GM12892 (cell line): Measurements from ENCODE around the gene CNTFR.

ENCODE experiments used
- POLR2A ChIP-seq: IDR thresholded peaks from 2 replicates; pipeline ENCODE4 v1.6.1; 2011; ENCODE audit warnings: low read depth, low read length, control low read depth
- POLR2AphosphoS5 ChIP-seq: IDR thresholded peaks from 2 replicates; pipeline ENCODE4 v1.6.1; 2011; ENCODE audit warnings: low read depth, low read length, control low read depth
- TAF1 ChIP-seq: IDR thresholded peaks from 2 replicates; pipeline ENCODE4 v1.6.1; 2011; ENCODE audit warnings: low read depth, mild to moderate bottlenecking, control low read depth, low read length, borderline replicate concordance

DNA sequence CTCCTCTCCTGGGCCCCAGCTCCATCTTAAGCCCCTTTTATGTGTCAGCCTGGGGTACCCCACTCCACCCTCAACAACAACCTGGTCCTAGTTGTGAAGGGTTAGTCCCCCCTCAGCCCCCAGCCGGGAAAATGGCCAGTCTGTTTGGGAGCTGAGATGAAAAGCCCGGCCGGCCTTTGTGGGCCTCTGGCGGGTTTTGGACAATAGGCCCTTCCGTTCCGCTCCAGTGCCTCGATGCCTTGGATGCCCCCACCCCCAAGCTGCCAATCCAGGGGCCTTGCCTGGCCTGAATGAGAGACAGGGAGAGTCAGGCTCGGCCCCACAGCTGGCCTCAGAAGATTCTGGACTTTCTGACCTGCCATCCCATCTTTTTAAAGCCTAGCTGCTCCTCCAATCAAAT is 9.2 kb downstream of the CNTFR start:
- TF ChIP-seq POLR2AphosphoS5 (no peak), POLR2A (no peak), TAF1 (no peak)
